GM12874 (cell line): ENCODE data around the gene CAMTA1.

Experiments used
- CTCF ChIP-seq: IDR thresholded peaks from 2 replicates; pipeline ENCODE4 v1.5.1; 2011; ENCODE audit warnings: low read depth, mild to moderate bottlenecking, control low read depth, low read length, moderate library complexity; ENCODE audit not compliant: insufficient read depth

The CAMTA1 gene

GRCh38 chr1:6909401-6909800 is 124.1 kb downstream of the CAMTA1 start:
- TF ChIP-seq CTCF: no peak

GRCh38 chr1:6909857-6910256 is 124.6 kb downstream of the CAMTA1 start:
- no peak for TF ChIP-seq CTCF

GRCh38 chr1:6911021-6911941 is 126.0 kb downstream of the CAMTA1 start:
- no peak for TF ChIP-seq CTCF

GRCh38 chr1:6911974-6912373 is 126.7 kb downstream of the CAMTA1 start:
- no peak for TF ChIP-seq CTCF

GRCh38 chr1:6912518-6912917 is 127.3 kb downstream of the CAMTA1 start:
- no peak for TF ChIP-seq CTCF

- TF ChIP-seq CTCF: no peak
Observed at GRCh38 chr1:6913086-6913485, 127.8 kb downstream of the CAMTA1 start.

GRCh38 chr1:6914706-6915105 is 129.5 kb downstream of the CAMTA1 start:
- TF ChIP-seq CTCF: no peak
